ENCODE data around the gene DEGS1. TPM values are rescaled to one million over a fixed set of nuclear protein-coding genes. Genes with fewer than 3 reads are reported as not detected.

DEGS1 gene
- polyA plus RNA-seq, 1 experiment = 193 TPM

- Histone ChIP-seq H3K9me3 (ENCODE audit: control insufficient read depth, insufficient read depth, low read length) (no peaks in the 10 kb centered on the region), H3K4me3 (ENCODE audit: low read depth, low read length) (no peak overlapping the region), H3K27me3 (ENCODE audit: control insufficient read depth, insufficient read depth, low read length) (no peaks in the 10 kb centered on the region), H3K27ac (ENCODE audit: low read depth, low read length) (no peak overlapping the region)
- ChIA-PET POLR2A (interaction anchor here (0.6 kb wide), 1 partner anchor 12 kb away, joined by 3 read pairs; no protein-coding TSS in a partner anchor), CTCF (interaction anchor here (1.0 to 1.4 kb wide), 3 partner anchors 9 to 12 kb away, joined by 3 read pairs; partner anchors contain the start of gene DEGS1)
- no peak for DNase-seq (ENCODE audit: low read depth, low spot score)
- no peak for TF ChIP-seq CTCF (IDR thresholded peaks at IDR 0.05; ENCODE audit: low read depth, low read length)
Measured at GRCh38 chr1:224170343-224170742, 12.7 kb upstream of the DEGS1 start.

- no peaks in the 10 kb centered on the region for H3K27me3 ChIP-seq (ENCODE audit: control insufficient read depth, insufficient read depth, low read length)
Measured at GRCh38 chr1:224170748-224171478, 12.1 kb upstream of the DEGS1 start.

GRCh38 chr1:224172229-224172628, 10.8 kb upstream of the DEGS1 start:
- ChIA-PET POLR2A (no interaction called here), CTCF (interaction anchor here (1.4 kb wide), 1 partner anchor 13 kb away, joined by 6 read pairs; no protein-coding TSS in a partner anchor)
- Histone ChIP-seq H3K27ac (ENCODE audit: low read depth, low read length) (no peak overlapping the region), H3K9me3 (ENCODE audit: control insufficient read depth, insufficient read depth, low read length) (no peaks in the 10 kb centered on the region), H3K4me3 (ENCODE audit: low read depth, low read length) (no peak overlapping the region), H3K27me3 (ENCODE audit: control insufficient read depth, insufficient read depth, low read length) (no peaks in the 10 kb centered on the region)
- no peak for DNase-seq (ENCODE audit: low read depth, low spot score)
- TF ChIP-seq CTCF (IDR thresholded peaks at IDR 0.05; ENCODE audit: low read depth, low read length) = no peak

More at GRCh38 chr1:224170748-224171478, 12.1 kb upstream of the DEGS1 start:
- Histone ChIP-seq H3K9me3 (ENCODE audit: control insufficient read depth, insufficient read depth, low read length) (no peaks in the 10 kb centered on the region), H3K4me3 (ENCODE audit: low read depth, low read length) (no peak overlapping the region), H3K27ac (ENCODE audit: low read depth, low read length) (no peak overlapping the region)
- DNase-seq (ENCODE audit: low read depth, low spot score) = no peak
- TF ChIP-seq CTCF (IDR thresholded peaks at IDR 0.05; ENCODE audit: low read depth, low read length) = peak; percentile 44
- CTCF ChIA-PET = interaction anchor here (1.0 to 1.4 kb wide), 3 partner anchors 9 to 12 kb away, joined by 3 to 6 read pairs (median 3); partner anchors contain the start of gene DEGS1
- POLR2A ChIA-PET = interaction anchor here (0.6 kb wide), 1 partner anchor 12 kb away, joined by 3 read pairs; no protein-coding TSS in a partner anchor

GRCh38 chr1:224173523-224173922, 9.5 kb upstream of the DEGS1 start:
- ChIA-PET CTCF (no interaction called here), POLR2A (no interaction called here)
- Histone ChIP-seq H3K9me3 (ENCODE audit: control insufficient read depth, insufficient read depth, low read length) (no peaks in the 10 kb centered on the region), H3K4me3 (ENCODE audit: low read depth, low read length) (no peak overlapping the region), H3K27ac (ENCODE audit: low read depth, low read length) (no peak overlapping the region), H3K27me3 (ENCODE audit: control insufficient read depth, insufficient read depth, low read length) (no peaks in the 10 kb centered on the region)
- no peak for DNase-seq (ENCODE audit: low read depth, low spot score)
- TF ChIP-seq CTCF (IDR thresholded peaks at IDR 0.05; ENCODE audit: low read depth, low read length) = no peak

GRCh38 chr1:224175617-224176016, 7.4 kb upstream of the DEGS1 start:
- no peak for DNase-seq (ENCODE audit: low read depth, low spot score)
- CTCF ChIA-PET = interaction anchor here (0.6 kb wide), 1 partner anchor 8 kb away, joined by 3 read pairs; no protein-coding TSS in a partner anchor
- Histone ChIP-seq H3K9me3 (ENCODE audit: control insufficient read depth, insufficient read depth, low read length) (no peaks in the 10 kb centered on the region), H3K27me3 (ENCODE audit: control insufficient read depth, insufficient read depth, low read length) (no peaks in the 10 kb centered on the region), H3K27ac (ENCODE audit: low read depth, low read length) (no peak overlapping the region), H3K4me3 (ENCODE audit: low read depth, low read length) (no peak overlapping the region)
- POLR2A ChIA-PET = no interaction called here
- TF ChIP-seq CTCF (IDR thresholded peaks at IDR 0.05; ENCODE audit: low read depth, low read length) = no peak
